ENCODE data around the gene PNMA8C.
"Not testable (repeated sequence)": the region's sequence is repeated elsewhere in the genome, so short reads cannot be mapped to it uniquely, and the experiment has no call there.

The PNMA8C gene

GRCh38 chr19:46380690-46381089 lies 48.0 kb downstream of the PNMA8C start:
- H3K4me3 ChIP-seq (ENCODE audit: low read depth, low read length), result no peak overlapping the region
- no peak for TF ChIP-seq CTCF (IDR thresholded peaks at IDR 0.05; ENCODE audit: low read depth, low read length)

- no peak for TF ChIP-seq CTCF (IDR thresholded peaks at IDR 0.05; ENCODE audit: low read depth, low read length)
- H3K4me3 ChIP-seq (ENCODE audit: low read depth, low read length), result no peak overlapping the region
Measured at GRCh38 chr19:46378268-46378667, 50.5 kb downstream of the PNMA8C start.

- no peak for TF ChIP-seq CTCF (IDR thresholded peaks at IDR 0.05; ENCODE audit: low read depth, low read length)
- H3K4me3 ChIP-seq (ENCODE audit: low read depth, low read length), result no peak overlapping the region
Measured at GRCh38 chr19:46376241-46377153, 52.2 kb downstream of the PNMA8C start.

DNA sequence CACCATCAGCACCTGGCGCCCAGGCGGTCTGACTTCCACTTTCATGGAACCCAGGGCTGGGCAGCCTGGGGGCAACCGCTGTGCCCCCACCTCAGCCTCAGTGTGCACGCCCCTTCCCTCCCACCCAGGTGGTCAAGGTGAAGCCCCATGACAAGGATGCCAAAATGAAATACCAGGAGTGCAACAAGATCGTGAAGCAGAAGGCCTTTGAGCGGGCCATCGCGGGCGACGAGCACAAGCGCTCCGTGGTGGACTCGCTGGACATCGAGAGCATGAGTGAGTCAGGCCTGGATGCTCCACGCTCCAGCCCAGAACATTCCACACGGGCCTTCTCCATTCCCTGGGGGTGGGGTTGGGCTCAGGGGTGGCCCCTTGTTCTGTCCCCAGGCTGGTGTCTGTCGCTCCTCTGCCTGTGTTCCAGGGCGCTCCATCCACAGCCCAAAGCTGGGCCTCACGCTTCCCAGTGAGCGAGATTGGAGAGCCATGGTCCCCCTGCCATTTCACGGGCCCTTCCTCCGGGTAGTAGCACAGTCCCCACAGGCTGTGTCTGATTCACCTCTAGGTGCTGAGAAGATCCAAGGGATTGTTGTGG lies 53.2 kb downstream of the PNMA8C start:
- not testable (repeated sequence) for H3K4me3 ChIP-seq (ENCODE audit: low read depth, low read length)

All from WI38 (cell line).